GM21526 (cell line): Measurements from ENCODE around the gene FAM111A.
"Not testable (repeated sequence)": the region's sequence is repeated elsewhere in the genome, so short reads cannot be mapped to it uniquely, and the experiment has no call there.

ENCODE experiments used
- ATAC-seq: cut with Tn5 transposase; IDR thresholded peaks from one replicate; pipeline ENCODE4 v1.9.1; 2021; ENCODE audit warnings: moderate library complexity; ENCODE audit not compliant: unreplicated experiment, low FRiP score

FAM111A gene

DNA sequence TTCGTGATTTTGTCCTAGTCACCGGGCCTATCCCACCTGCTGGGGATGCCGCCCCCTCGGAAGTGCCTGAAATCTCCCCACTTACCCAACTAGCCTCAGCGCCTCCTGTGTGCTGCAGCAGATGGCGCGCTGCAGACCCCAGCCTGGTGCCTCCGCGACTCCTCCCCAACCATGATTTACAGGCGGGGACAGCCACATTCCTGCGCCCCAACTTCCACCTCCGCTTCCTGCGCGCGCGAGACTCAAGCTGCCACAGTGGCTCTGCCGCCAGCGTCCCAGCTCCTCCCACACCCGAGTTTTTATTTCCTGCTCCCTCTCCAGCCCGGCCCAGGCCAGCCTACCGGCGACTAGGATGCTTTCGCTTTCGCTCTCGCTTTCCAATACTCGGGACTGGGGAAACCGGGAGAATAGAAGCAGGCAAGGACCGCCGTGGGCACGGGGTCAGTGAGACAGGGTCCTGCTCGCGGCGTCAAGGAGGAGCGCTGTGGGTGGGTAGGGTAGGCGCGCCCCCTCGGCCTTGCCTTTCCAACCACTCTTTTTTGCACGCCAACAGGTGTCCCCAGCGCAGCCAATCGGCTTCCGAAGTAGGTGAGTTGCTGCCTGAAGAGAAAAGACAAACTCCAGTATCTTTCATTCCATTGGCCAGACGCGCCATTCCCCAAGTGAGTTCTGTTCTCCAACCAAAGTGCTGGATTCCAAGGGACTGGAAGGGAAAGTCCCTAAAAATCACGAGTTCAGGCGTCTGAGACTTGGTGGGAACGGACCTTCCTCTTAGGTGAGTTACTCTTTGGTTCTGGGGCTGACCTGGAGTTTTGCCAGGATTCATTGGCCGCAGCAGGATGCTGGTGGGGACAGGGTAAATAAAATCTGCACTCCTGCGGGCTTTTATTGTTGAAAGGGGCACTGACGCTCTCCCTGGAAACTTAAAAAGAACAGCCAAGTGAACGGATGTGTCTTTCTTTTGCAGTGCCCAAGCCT lies at the start of gene FAM111A:
Gene FAM111A, plus strand, starts transcription at position 327 of the 978 bp plus-strand sequence. CDS start 6,017 bp downstream, outside the sequence.
- peak; percentile 70 for ATAC-seq

DNA sequence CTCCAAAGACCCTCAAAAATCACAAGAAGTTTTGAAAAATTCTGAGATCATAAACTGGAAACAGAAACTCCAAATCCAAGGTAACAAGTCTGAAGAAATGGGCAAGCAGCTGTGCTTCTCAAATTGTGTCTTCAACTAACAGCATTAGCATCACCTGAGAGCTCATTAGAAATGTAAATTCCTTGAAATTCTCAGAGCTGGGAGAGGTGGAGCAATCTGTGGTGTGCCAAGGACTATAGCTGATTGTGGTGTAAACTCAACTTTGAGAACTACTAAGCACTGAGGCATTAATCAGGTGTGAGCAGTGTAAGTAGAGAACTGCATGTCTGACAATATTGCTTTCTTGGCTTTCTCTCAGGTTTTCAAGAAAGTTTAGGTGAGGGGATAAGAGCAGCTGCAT lies 49.1 kb upstream of the FAM111A start:
- ATAC-seq: not testable (repeated sequence)

GRCh38 chr11:59095225-59095624 lies 47.4 kb upstream of the FAM111A start:
- ATAC-seq: peak; percentile 68

GRCh38 chr11:59095972-59096575 lies 46.6 kb upstream of the FAM111A start:
- ATAC-seq: not testable (repeated sequence)

DNA sequence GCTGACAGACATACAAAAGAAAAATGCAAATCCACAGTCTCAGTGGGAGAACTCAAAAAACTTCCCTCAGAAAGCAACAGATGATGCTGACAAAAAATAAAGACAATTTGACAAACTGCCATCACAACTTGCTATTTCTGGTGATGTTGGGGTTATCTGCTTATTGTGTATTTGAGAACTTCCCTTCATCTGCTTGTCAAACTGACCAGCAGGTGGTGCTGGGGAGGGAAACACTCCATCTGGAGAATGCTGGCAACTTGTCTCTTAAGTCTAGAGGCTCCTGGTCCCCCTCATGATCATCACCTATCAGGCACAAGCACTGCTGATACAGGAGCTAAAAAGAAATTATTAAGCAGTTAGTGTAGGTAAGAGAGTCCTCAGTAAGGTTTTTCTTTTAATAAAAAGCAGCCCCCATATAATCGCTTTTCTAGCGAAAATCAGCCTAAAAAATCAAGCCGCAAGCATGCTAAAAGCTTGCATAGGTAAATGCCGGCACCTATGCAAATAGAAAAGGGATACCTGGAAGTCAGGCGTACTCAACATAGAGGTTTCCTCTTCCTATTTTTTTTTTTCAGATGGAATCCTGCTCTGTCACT lies 45.4 kb upstream of the FAM111A start:
- no peak for ATAC-seq

DNA sequence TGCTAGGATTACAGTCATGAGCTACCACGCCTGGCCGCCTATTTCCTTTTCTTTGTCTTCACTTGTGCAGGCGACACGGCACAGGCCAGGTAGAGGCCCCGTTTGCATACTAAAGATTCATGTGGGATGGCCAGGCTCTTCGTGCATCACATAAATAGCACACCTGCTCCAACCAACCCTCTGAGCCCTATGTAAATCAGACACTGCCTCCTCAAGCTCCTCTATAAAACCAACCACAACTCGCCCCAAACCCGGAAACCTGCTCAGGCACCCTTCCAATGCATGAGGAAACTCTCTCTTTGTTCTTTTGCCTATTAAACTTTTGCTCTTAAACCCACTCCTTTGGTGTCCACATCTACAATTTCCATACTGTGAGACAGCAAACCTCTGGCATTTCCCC lies 44.7 kb upstream of the FAM111A start:
- ATAC-seq: not testable (repeated sequence)

DNA sequence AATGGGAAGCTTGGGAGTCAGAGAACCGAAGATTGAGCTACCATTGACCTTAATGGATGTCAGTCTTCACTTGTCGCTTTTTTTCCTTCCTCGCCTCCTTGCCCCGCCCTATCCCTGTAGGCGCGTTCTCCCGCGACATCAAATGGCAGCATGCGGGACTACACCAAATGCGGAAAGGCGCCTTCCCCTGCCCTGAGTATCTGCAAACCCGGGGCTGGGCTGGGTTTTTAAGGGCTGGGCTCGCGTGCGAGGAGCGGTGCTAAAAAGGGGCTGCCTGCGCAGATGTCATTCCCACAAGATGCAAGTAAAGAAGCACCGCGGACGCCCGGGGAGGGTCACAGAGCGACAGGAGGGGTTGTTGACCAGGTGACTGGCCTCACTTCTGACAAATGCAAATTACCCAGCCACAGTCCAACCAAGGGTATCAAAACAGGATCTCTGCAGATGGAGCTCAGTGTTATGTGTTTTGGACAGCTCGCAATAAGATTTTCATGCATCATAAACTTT lies 40.3 kb upstream of the FAM111A start:
- ATAC-seq: peak; percentile 70

GRCh38 chr11:59106363-59107336 lies 36.0 kb upstream of the FAM111A start, which contains the start of gene FAM111B:
TSS of gene FAM111B (plus strand) at chr11:59107237. CDS start at chr11:59109626, 2,389 bp downstream.
- ATAC-seq: peak; percentile 70

GRCh38 chr11:59107721-59108120 lies 34.9 kb upstream of the FAM111A start:
- not testable (repeated sequence) for ATAC-seq

- no peak for ATAC-seq
These were observed 30.2 kb upstream of the FAM111A start for GRCh38 chr11:59112494-59112893.

DNA sequence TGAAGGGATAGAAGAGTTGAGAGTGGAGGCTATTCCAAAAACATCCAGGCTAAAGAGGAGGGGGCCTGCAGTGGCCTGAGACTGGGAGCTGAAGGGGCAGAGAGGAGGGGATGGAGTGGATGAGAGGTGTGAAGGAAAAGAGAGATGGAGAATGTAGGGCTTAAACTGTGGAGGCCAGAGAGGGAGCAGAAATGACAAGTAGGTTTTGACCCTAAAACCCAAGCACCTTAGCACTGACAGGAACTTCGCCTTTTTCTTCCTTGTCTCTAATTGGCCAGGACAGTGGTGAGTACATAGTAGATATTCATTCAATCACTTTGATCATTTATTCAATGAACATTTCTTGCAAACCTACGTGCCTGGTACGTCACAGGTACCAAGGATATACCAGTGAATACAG lies 28.3 kb upstream of the FAM111A start:
- no peak for ATAC-seq

DNA sequence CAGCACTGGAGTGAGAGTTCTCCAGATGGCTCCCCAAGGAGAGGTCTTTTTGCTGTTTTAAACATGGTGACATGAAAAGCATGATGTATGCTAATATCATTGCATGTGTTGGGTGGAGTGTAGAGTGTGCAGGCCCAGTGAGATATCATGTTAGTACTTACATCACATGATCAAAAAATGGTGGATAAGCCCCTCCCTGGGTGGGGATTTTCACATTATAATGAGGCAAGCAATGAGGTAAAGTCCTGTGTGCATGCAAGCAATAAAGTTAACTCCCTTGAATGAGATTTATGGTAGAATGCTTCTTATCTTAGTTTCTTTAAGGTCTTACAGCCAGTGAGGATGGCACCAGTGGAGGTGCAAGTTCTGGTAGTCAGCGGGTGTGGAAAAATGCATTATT lies 27.1 kb upstream of the FAM111A start:
- no peak for ATAC-seq

DNA sequence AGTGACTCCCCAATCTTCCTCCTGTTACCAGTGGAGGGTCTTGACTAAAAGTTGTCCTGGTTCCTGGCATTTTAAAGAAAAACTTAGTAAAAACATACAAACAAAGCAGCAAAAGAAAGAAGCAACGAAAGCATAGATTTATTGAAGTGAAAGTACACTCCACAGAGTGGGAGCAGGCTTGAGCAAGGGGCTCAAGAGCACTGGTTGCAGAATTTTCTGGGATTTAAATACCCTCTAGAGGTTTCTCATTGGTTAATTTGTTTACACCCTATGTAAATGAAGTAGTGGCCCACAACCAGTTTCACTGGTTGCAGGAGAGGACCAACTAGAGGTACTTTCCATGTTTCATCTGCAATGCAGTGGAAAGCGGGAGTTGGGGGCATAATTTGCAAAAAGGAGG lies 24.9 kb upstream of the FAM111A start:
- no peak for ATAC-seq

DNA sequence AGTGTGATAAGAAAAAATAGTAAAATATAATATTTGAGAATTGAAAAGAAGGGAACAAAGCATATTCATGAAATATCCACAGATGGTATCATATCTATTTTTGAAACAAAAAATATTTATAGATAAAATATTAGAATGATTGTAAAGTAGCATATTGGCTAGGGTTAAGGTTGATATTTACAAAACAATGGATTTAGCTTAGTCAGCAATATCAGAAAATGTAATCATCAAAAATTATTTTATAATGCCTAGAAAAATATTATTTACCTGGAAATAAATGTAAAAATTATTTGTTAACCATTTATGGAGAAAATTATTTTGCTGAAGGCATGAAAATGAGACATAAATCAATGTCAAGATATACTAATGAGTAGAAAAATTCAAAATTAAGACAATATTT lies 22.8 kb upstream of the FAM111A start:
- no peak for ATAC-seq

GRCh38 chr11:59135648-59136461 lies 6.8 kb upstream of the FAM111A start:
- peak; percentile 91 for ATAC-seq

GRCh38 chr11:59136551-59136950 lies 6.1 kb upstream of the FAM111A start:
- ATAC-seq: not testable (repeated sequence)

DNA sequence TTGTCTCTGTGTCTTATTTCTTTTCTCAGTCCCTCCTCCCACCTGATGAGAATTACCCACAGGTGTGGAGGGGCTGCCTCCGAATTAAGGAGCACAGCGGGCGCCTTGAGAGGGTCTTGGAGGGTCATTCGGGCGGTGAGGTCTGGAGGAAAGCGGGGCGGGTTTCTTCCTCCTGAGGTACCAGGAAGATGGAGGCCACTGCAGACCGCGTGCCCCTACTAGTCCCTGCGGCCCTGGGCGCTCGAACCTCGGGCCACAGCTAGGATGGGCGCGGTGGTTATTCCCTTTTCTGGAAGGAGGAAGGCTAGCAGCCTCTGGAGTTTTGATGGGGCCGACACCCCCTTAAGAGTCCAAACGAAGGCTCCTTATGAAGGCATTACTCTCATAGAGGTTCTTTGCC lies 5.5 kb upstream of the FAM111A start:
- no peak for ATAC-seq

DNA sequence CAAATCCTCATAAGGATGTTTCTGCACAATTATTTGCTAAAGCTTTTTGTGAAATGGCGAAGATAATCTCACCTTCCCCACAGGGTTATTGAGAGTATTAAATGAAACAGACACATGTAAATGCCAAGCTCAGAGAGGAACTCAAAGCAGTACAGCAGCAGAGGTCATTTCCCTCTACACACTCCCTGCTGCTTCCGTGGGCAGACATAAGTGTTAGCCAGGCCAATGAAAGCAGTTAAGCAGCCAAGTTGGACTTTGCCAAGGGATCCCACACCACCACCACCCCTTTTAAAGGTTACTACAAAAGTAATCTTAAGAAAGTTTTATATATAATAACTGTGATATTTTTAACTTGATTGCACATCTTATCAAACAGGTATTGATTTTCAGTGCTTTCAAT lies 4.0 kb upstream of the FAM111A start:
- no peak for ATAC-seq

GRCh38 chr11:59141191-59141590 lies 1.5 kb upstream of the FAM111A start:
- no peak for ATAC-seq
